ENCODE results near the gene TRHDE.
"Not testable (repeated sequence)": the region's sequence is repeated elsewhere in the genome, so short reads cannot be mapped to it uniquely, and the experiment has no call there.

Gene TRHDE

GRCh38 chr12:72602581-72602980 is 330.4 kb downstream of the TRHDE start:
- no peak for DNase-seq (ENCODE audit: low read depth in 2 of 2, low spot score in 1 of 2)

- DNase-seq (ENCODE audit: low read depth in 2 of 2, low spot score in 1 of 2): no peak
These were observed 333.8 kb downstream of the TRHDE start for GRCh38 chr12:72605975-72606374.

- no peak for DNase-seq (ENCODE audit: low read depth in 2 of 2, low spot score in 1 of 2)
These were observed 338.2 kb downstream of the TRHDE start for GRCh38 chr12:72610342-72610741.

GRCh38 chr12:72610854-72611358 is 338.7 kb downstream of the TRHDE start:
- DNase-seq (ENCODE audit: low read depth in 2 of 2, low spot score in 1 of 2): no peak

GRCh38 chr12:72612171-72612570 is 340.0 kb downstream of the TRHDE start:
- DNase-seq (ENCODE audit: low read depth in 2 of 2, low spot score in 1 of 2): no peak

- DNase-seq (ENCODE audit: low read depth in 2 of 2, low spot score in 1 of 2): no peak
These were observed 346.6 kb downstream of the TRHDE start for GRCh38 chr12:72618764-72619163.

GRCh38 chr12:72622556-72622955 is 350.4 kb downstream of the TRHDE start:
- DNase-seq (ENCODE audit: low read depth in 2 of 2, low spot score in 1 of 2): no peak

GRCh38 chr12:72631926-72632685 is 359.9 kb downstream of the TRHDE start:
- DNase-seq (ENCODE audit: low read depth in 2 of 2, low spot score in 1 of 2): no peak

- DNase-seq (ENCODE audit: low read depth in 2 of 2, low spot score in 1 of 2): no peak
These were observed 370.5 kb downstream of the TRHDE start for GRCh38 chr12:72642706-72643105.

GRCh38 chr12:72647139-72647538 is 375.0 kb downstream of the TRHDE start:
- no peak for DNase-seq (ENCODE audit: low read depth in 2 of 2, low spot score in 1 of 2)

- no peak for DNase-seq (ENCODE audit: low read depth in 2 of 2, low spot score in 1 of 2)
These were observed 386.4 kb downstream of the TRHDE start for GRCh38 chr12:72658615-72659014.

- DNase-seq (ENCODE audit: low read depth in 2 of 2, low spot score in 1 of 2): not testable (repeated sequence)
These were observed 388.0 kb downstream of the TRHDE start for GRCh38 chr12:72660174-72660573.

- no peak for DNase-seq (ENCODE audit: low read depth in 2 of 2, low spot score in 1 of 2)
These were observed 401.7 kb downstream of the TRHDE start for GRCh38 chr12:72673853-72674252.

- DNase-seq (ENCODE audit: low read depth in 2 of 2, low spot score in 1 of 2): no peak
These were observed 404.4 kb downstream of the TRHDE start for GRCh38 chr12:72676556-72676955.

GRCh38 chr12:72677139-72677538 is 405.0 kb downstream of the TRHDE start:
- DNase-seq (ENCODE audit: low read depth in 2 of 2, low spot score in 1 of 2): no peak

- DNase-seq (ENCODE audit: low read depth in 2 of 2, low spot score in 1 of 2): no peak
These were observed 405.7 kb downstream of the TRHDE start for GRCh38 chr12:72677846-72678245.

GRCh38 chr12:72679147-72679757 is 407.1 kb downstream of the TRHDE start:
- no peak for DNase-seq (ENCODE audit: low read depth in 2 of 2, low spot score in 1 of 2)

GRCh38 chr12:72681028-72681427 is 408.9 kb downstream of the TRHDE start:
- DNase-seq (ENCODE audit: low read depth in 2 of 2, low spot score in 1 of 2): no peak

GRCh38 chr12:72684491-72684890 is 412.3 kb downstream of the TRHDE start:
- no peak for DNase-seq (ENCODE audit: low read depth in 2 of 2, low spot score in 1 of 2)

- no peak for DNase-seq (ENCODE audit: low read depth in 2 of 2, low spot score in 1 of 2)
These were observed 420.2 kb downstream of the TRHDE start for GRCh38 chr12:72692338-72692737.

GRCh38 chr12:72694193-72694592 is 422.0 kb downstream of the TRHDE start:
- no peak for DNase-seq (ENCODE audit: low read depth in 2 of 2, low spot score in 1 of 2)

- no peak for DNase-seq (ENCODE audit: low read depth in 2 of 2, low spot score in 1 of 2)
These were observed 427.2 kb downstream of the TRHDE start for GRCh38 chr12:72699362-72699761.

GRCh38 chr12:72712025-72712424 is 439.9 kb downstream of the TRHDE start:
- DNase-seq (ENCODE audit: low read depth in 2 of 2, low spot score in 1 of 2): not testable (repeated sequence)

Measured in stimulated activated CD8-positive, alpha-beta memory T cell treated with anti-CD3 and anti-CD28 coated beads, Interleukin-4, amount 100 ng/mL, for 1 hour (primary cell).